Measurements from ENCODE around the gene ROBO1. TPM values are rescaled to one million over a fixed set of nuclear protein-coding genes. Genes with fewer than 3 reads are reported as not detected.

The ROBO1 gene
- total and polyA plus RNA-seq, 2 of the 8 experiments (the other 6 are each of a cell fraction or from before 2014, with no cell fraction given): 51.4 to 91.0 TPM

GRCh38 chr3:79654019-79654418 lies 113.8 kb downstream of the ROBO1 start:
- no peak for DNase-seq (ENCODE audit: low read depth in 1 of 2, low spot score in 2 of 2)
- H4K5ac ChIP-seq (ENCODE audit: insufficient read length, low read depth, low read length): no peak overlapping the region
- H3K4me3 ChIP-seq (ENCODE audit: extremely low read depth in 1 of 4, insufficient read depth in 2 of 4, low read depth in 3 of 4, low read length in 4 of 4): no peak overlapping the region
- no peaks in the 10 kb centered on the region for H3K23me2 ChIP-seq (ENCODE audit: low read depth, low read length)
- H2BK15ac ChIP-seq (ENCODE audit: low read length): no peak overlapping the region
- H3K56ac ChIP-seq (replicated peaks; ENCODE audit: insufficient read length, low read depth, low read length): no peak overlapping the region
- H3K79me1 ChIP-seq (ENCODE audit: low read depth, low read length): no peaks in the 10 kb centered on the region
- no peaks in the 10 kb centered on the region for H3K36me3 ChIP-seq (ENCODE audit: control insufficient read depth in 2 of 4, insufficient read depth in 4 of 4, low read length in 3 of 4)
- H2BK12ac ChIP-seq (ENCODE audit: low read depth, low read length): no peak overlapping the region
- H4K91ac ChIP-seq (replicated peaks; ENCODE audit: insufficient read length, low read length): no peak overlapping the region
- no peak overlapping the region for H3K14ac ChIP-seq (ENCODE audit: insufficient read length)
- no peak overlapping the region for H2BK20ac ChIP-seq (ENCODE audit: low read length)
- FAIRE-seq: no peak
- no peaks in the 10 kb centered on the region for H3K9me3 ChIP-seq (ENCODE audit: insufficient read depth in 2 of 2, low read depth in 1 of 2, low read length in 1 of 2)
- CTCF ChIA-PET (ENCODE audit: partially characterized antibody): interaction anchor here (0.5 kb wide), 1 partner anchor 929 kb away, joined by 4 read pairs; no protein-coding TSS in a partner anchor
- H3K27ac ChIP-seq (ENCODE audit: low read depth, low read length): no peak overlapping the region
- H3K4me1 ChIP-seq (replicated peaks in 1 of 4; ENCODE audit: control insufficient read depth in 3 of 4, insufficient read depth in 4 of 4, low read length in 3 of 4): no peaks in the 10 kb centered on the region
- no peaks in the 10 kb centered on the region for H3K27me3 ChIP-seq (replicated peaks in 1 of 4; ENCODE audit: control insufficient read depth in 3 of 4, extremely low read depth in 1 of 4, insufficient read depth in 3 of 4, low read length in 3 of 4)
- no peak overlapping the region for H2BK120ac ChIP-seq (replicated peaks; ENCODE audit: low read depth, low read length)
- no peak overlapping the region for H2BK5ac ChIP-seq (ENCODE audit: low read depth, low read length)
- H3K23ac ChIP-seq (ENCODE audit: insufficient read length): no peak overlapping the region
- H2AFZ ChIP-seq (ENCODE audit: low read length): no peak overlapping the region
- no peak overlapping the region for H3K4ac ChIP-seq (replicated peaks; ENCODE audit: insufficient read length, low read depth, low read length)
- no peak overlapping the region for H3K9ac ChIP-seq (replicated peaks in 1 of 4; ENCODE audit: extremely low read depth in 1 of 4, low read depth in 3 of 4, low read length in 3 of 4)
- H2AK5ac ChIP-seq (ENCODE audit: low read depth, low read length): no peak overlapping the region
- no peaks in the 10 kb centered on the region for H3K79me2 ChIP-seq (ENCODE audit: control insufficient read depth in 1 of 2, insufficient read depth in 2 of 2, low read length in 2 of 2)
- POLR2A ChIA-PET (ENCODE audit: partially characterized antibody): no interaction called here
- 83% methylated on average over 3 of the region's 3 CpGs; no CpG with 5 or more reads in 1 of the 2 experiments for WGBS, 2 experiments (ENCODE audit: extremely low coverage in 1 of 2, insufficient coverage in 1 of 2, insufficient read length in 1 of 2, insufficient replicate concordance in 2 of 2, low coverage in 1 of 2, low lambda C conversion rate in 2 of 2, missing lambda C conversion rate in 1 of 2)
- no peak overlapping the region for H4K8ac ChIP-seq (ENCODE audit: extremely low read depth, insufficient read depth, low read length)
- no peak overlapping the region for H3K4me2 ChIP-seq (ENCODE audit: insufficient read depth in 1 of 2, low read depth in 2 of 2, low read length in 2 of 2)
- no peaks in the 10 kb centered on the region for H4K20me1 ChIP-seq (replicated peaks in 1 of 2; ENCODE audit: control insufficient read depth in 1 of 2, insufficient read depth in 2 of 2, low read length in 2 of 2)
- H3K18ac ChIP-seq (ENCODE audit: extremely low read depth, low read length): no peak overlapping the region
- TF ChIP-seq POLR2AphosphoS5 (IDR thresholded peaks at IDR 0.05; ENCODE audit: low read depth, low read length) (no peak), CTBP2 (IDR thresholded peaks at IDR 0.05; ENCODE audit: borderline replicate concordance, insufficient read depth, insufficient read length, low read length) (no peak), ZNF274 (IDR thresholded peaks at IDR 0.05; ENCODE audit: borderline replicate concordance, extremely low read depth, low read length) (no peak), NANOG (IDR thresholded peaks at IDR 0.05; ENCODE audit: insufficient read depth, low read depth, low read length, poor library complexity, severe bottlenecking) (no peak), TAF1 (IDR thresholded peaks at IDR 0.05; ENCODE audit: low read depth, low read length) (no peak), KDM4A (IDR thresholded peaks at IDR 0.05; ENCODE audit: low read depth, low read length, severe bottlenecking) (no peak), NRF1 (IDR thresholded peaks at IDR 0.05; ENCODE audit: low read depth, low read length) (no peak), EGR1 (IDR thresholded peaks at IDR 0.05; ENCODE audit: borderline replicate concordance, low read depth, low read length) (no peak), USF2 (IDR thresholded peaks at IDR 0.05; ENCODE audit: low read length) (no peak), JUN (IDR thresholded peaks at IDR 0.05; ENCODE audit: low read depth, low read length) (no peak), RFX5 (IDR thresholded peaks at IDR 0.05; ENCODE audit: borderline replicate concordance, low read depth, low read length) (no peak), RAD21 (IDR thresholded peaks at IDR 0.05 in 1 of 2, conservative IDR thresholded peaks at IDR 0.05 in 1 of 2; ENCODE audit: low read depth in 2 of 2, low read length in 2 of 2) (no peak), CREB1 (IDR thresholded peaks at IDR 0.05) (no peak), YY1 (IDR thresholded peaks at IDR 0.05; ENCODE audit: low read depth, low read length) (no peak)
